Thyroid gland (tissue), 4 donors: ENCODE measurements around the gene RALB. TPM values are rescaled to one million over a fixed set of nuclear protein-coding genes. Genes with fewer than 3 reads are reported as not detected.

Experiments
- DNase-seq, 2 donors: peaks; one replicate each; pipeline ENCODE4 v3.0.0-alpha.2; 2019
- H3K27ac ChIP-seq, 3 donors: fragments of 200-600 bp; sonication (generic); 1 replicate in 2 of 3; 2 replicates in 1 of 3; pipeline ENCODE4 v1.5.1; 2016 to 2019; ENCODE audit warnings: mild to moderate bottlenecking in 1 of 3, moderate library complexity in 1 of 3
- H3K27me3 ChIP-seq: fragments of 200-600 bp; sonication (generic); one replicate; pipeline ENCODE4 v1.5.1; 2019
- H3K36me3 ChIP-seq, 2 donors: fragments of 200-600 bp; sonication (generic); one replicate each; pipeline ENCODE4 v1.5.1; 2016 to 2019
- H3K4me1 ChIP-seq, 2 donors: fragments of 200-600 bp; sonication (generic); one replicate each; pipeline ENCODE4 v1.5.1; 2017 to 2019
- H3K4me3 ChIP-seq, 3 donors: fragments of 200-600 bp; sonication (generic); replicated peaks in 1 of 3; 1 replicate in 2 of 3; 2 replicates in 1 of 3; pipeline ENCODE4 v1.5.1; 2016; ENCODE audit warnings: mild to moderate bottlenecking in 1 of 3
- H3K9me3 ChIP-seq: fragments of 200-600 bp; sonication (generic); one replicate; pipeline ENCODE4 v1.5.1; 2017
- CTCF ChIP-seq, 6 experiments: fragments of 200-600 bp in 3 of 6; fragments of 450-650 bp in 3 of 6; sonication (generic) in 3 of 6; IDR thresholded peaks; one replicate each; pipeline ENCODE4 v1.5.1; 2016 to 2019; ENCODE audit warnings: antibody characterized with exemption in 6 of 6, mild to moderate bottlenecking in 2 of 6, inconsistent platforms in 1 of 6, moderate library complexity in 1 of 6
- POLR2A ChIP-seq, 2 donors: fragments of 450-650 bp; IDR thresholded peaks; one replicate each; pipeline ENCODE4 v1.6.1; 2017; ENCODE audit warnings: antibody characterized with exemption in 2 of 2, mild to moderate bottlenecking in 2 of 2, moderate library complexity in 1 of 2
- WGBS, 2 donors: methylation state at CpG; one replicate each; pipeline ENCODE4 v1.1.5; 2017; 5-methylcytosine and 5-hydroxymethylcytosine counted together
- intact Hi-C: fragments of 100-400 bp; cut with DNase I; formaldehyde crosslinking; loops from one replicate; pipeline ENCODE4 v1.15.1; 2023
- total RNA-seq, 4 donors: library from RNA; depleted of rRNA; stranded (reverse); fragments of >200 nt; gene quantifications; one replicate each; pipeline ENCODE4 v1.2.3, GENCODE V29; 2016

RALB gene
- total RNA-seq, 4 donors from 2014 or later = 39.7 to 64.2 (median 45.4) TPM

DNA sequence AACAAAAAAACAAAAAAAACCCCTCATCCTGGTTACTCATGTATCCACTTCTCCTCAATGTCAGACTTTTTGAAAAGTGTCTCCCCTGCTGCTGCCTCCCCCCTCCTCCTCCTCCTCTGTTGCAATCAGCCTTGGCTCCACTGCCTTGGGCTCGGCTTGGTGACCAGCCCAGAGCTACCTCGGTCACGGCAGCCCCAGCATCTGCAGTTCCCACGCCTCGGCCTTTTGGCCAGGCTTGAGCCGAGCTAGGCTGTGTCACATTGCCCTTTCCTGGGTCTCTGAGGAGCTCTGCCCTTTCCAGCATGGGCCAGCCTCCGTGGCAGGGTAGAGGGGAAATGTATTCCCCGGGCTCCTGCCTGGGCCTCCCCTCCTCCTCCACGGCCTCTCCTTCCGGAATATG lies 70.6 kb downstream of the RALB start:
- WGBS, 2 donors = 73 to 79% methylated on average over 10 of the region's 10 CpGs
- Histone ChIP-seq H3K4me3 (no peak overlapping the region), H3K36me3 (no peaks in the 10 kb centered on the region), H3K27ac (no peak overlapping the region), H3K9me3 (no peaks in the 10 kb centered on the region), H3K27me3 (no peaks in the 10 kb centered on the region), H3K4me1 (peaks cover 3 to 13% of the 10 kb centered on the region in 2 donors)
- peak; percentile 10 to 19 for DNase-seq
- TF ChIP-seq CTCF (IDR thresholded peaks at IDR 0.05) (no peak), POLR2A (IDR thresholded peaks at IDR 0.05) (no peak)
- intact Hi-C loops = no loop called here

DNA sequence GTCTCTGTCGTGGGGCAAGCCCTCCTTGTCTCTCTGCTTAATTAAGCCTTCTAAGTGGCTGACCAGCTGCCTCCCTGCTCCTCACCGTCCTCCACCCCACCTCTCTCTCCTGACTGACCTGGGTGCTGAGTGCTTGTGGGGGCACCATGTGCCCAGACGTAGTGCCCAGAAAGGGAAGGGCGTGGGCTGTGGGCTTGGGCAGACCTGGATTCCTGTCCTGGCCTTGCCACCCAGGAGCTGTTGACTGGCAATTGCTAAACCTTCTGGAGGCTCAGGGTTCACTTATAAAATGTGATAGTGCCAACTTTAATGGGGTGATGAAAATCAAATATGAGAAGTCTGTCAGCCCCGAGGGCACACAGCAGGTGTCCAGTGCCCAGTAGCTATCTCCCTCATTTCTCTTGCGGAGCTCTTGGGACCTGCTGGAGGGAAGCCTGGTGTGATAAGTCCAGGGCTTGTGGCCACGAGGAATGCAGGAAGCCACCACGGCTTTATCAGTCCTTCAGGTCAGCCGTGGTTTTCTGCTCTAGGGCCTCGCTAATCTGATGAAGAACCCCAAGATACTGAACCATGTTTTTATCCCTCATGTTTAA lies 71.3 kb downstream of the RALB start:
- Histone ChIP-seq H3K27me3 (no peaks in the 10 kb centered on the region), H3K27ac (no peak overlapping the region), H3K4me3 (no peak overlapping the region), H3K4me1 (peaks cover 3 to 9% of the 10 kb centered on the region in 2 donors), H3K36me3 (no peaks in the 10 kb centered on the region), H3K9me3 (no peaks in the 10 kb centered on the region)
- no peak for DNase-seq
- TF ChIP-seq CTCF (IDR thresholded peaks at IDR 0.05) (no peak), POLR2A (IDR thresholded peaks at IDR 0.05) (no peak)
- intact Hi-C loops = no loop called here
- 87 to 89% methylated on average over 9 of the region's 10 CpGs for WGBS, 2 donors

DNA sequence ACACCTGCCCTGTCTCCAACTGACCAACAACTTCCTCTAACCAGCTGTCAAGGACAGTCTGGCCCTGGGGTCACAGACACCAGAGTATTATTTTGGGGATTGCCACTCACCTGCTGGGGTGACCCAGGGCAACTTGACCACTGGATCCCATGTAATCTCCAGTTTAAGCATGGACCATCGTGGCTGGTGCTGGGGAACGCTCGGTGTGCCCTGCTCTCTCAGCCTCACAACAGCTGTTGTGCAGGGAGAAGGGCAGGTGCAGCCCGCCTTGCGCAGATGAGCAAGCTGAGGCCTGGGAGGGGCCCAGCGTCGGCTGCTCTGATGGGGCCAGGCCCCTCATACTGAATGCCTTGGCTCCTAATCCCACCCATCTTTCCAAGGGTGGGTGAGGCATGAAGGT lies 72.3 kb downstream of the RALB start:
- 90 to 100% methylated on average over 1 to 7 of the region's 7 CpGs for WGBS, 2 donors

GRCh38 chr2:120326066-120326465 lies 73.4 kb downstream of the RALB start:
- Histone ChIP-seq H3K27me3 (no peaks in the 10 kb centered on the region), H3K36me3 (no peaks in the 10 kb centered on the region), H3K4me1 (no peaks in the 10 kb centered on the region), H3K27ac (no peak overlapping the region), H3K4me3 (no peak overlapping the region), H3K9me3 (no peaks in the 10 kb centered on the region)
- 86 to 91% methylated on average over 9 of the region's 9 CpGs for WGBS, 2 donors
- intact Hi-C loops = no loop called here
- DNase-seq = no peak
- TF ChIP-seq CTCF (IDR thresholded peaks at IDR 0.05) = no peak
- TF ChIP-seq POLR2A (IDR thresholded peaks at IDR 0.05) = no peak

More for the DNA sequence above, 72.3 kb downstream of the RALB start:
- no peak for DNase-seq
- no peak overlapping the region for H3K4me3 ChIP-seq
- H3K27ac ChIP-seq = no peak overlapping the region
- no peaks in the 10 kb centered on the region for H3K27me3 ChIP-seq
- no peaks in the 10 kb centered on the region for H3K36me3 ChIP-seq
- intact Hi-C loops = no loop called here
- H3K9me3 ChIP-seq = no peaks in the 10 kb centered on the region
- no peak for TF ChIP-seq POLR2A (IDR thresholded peaks at IDR 0.05)
- no peak for TF ChIP-seq CTCF (IDR thresholded peaks at IDR 0.05)
- H3K4me1 ChIP-seq = no peaks in the 10 kb centered on the region

DNA sequence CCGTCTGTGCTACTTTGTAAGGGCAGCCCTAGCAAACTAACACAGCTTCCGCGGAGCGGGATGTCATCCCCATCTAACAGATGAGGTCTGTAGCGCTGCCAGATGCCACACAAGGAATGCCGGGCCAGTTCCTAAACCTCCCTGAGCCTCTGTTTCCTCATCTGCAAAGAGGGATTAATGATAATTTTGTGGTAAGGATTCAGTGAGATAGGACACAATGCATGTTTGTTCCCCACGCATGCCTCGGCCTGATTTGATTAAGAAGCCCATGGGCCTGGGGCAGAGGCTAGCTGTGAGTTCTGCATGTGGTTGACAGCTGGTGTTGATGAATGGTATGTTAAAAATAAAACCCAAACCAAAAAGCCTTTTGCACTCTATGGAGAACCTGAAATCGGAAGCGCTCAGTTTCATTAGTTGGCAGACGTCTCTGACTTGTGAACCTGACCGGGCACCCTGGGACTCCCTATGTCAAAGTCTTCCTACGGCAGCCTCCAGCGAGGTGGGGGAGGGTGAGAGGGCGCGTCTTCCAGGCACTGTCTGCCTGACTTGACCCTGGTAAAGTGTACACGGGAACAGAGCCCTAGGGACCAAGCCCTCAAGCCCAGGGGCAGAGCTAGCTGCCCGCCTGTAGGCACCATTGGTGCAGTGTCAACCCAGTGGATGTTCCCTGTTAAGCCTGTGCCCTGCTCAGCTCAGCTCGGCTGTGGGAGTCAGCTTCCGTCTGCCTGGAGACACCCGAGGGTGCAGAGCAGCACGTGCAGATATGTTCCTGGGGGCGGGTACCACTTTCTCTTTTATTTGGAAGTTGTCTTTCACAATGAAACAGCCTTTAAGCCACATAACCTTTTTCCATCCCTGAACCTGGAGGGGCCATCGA lies 78.5 kb downstream of the RALB start:
- DNase-seq = no peak
- H3K4me3 ChIP-seq = no peak overlapping the region
- 86 to 88% methylated on average over 22 to 23 of the region's 24 CpGs for WGBS, 2 donors
- H3K27ac ChIP-seq = no peak overlapping the region
- intact Hi-C loops = no loop called here
- no peak for TF ChIP-seq CTCF (IDR thresholded peaks at IDR 0.05)
- no peaks in the 10 kb centered on the region for H3K27me3 ChIP-seq
- no peaks in the 10 kb centered on the region for H3K36me3 ChIP-seq
- no peaks in the 10 kb centered on the region for H3K4me1 ChIP-seq
- H3K9me3 ChIP-seq = no peaks in the 10 kb centered on the region
